ENCODE data around the gene IRF2.

Gene IRF2

GRCh38 chr4:184370711-184371389, 103.5 kb downstream of the IRF2 start:
- Mint-ChIP-seq H3K27me3 (no peaks in the 10 kb centered on the region), H3K9me3 (no peaks in the 10 kb centered on the region), H3K4me1 (peaks cover 14% of the 10 kb centered on the region), H3K4me3 (no peak overlapping the region), H3K36me3 (peaks cover 1% of the 10 kb centered on the region), H3K27ac (no peak overlapping the region)
- no peak for DNase-seq
- CTCF ChIA-PET: interaction anchor here (0.6 to 1.5 kb wide), 2 partner anchors 11 kb away, joined by 3 to 4 read pairs; no protein-coding TSS in a partner anchor

DNA sequence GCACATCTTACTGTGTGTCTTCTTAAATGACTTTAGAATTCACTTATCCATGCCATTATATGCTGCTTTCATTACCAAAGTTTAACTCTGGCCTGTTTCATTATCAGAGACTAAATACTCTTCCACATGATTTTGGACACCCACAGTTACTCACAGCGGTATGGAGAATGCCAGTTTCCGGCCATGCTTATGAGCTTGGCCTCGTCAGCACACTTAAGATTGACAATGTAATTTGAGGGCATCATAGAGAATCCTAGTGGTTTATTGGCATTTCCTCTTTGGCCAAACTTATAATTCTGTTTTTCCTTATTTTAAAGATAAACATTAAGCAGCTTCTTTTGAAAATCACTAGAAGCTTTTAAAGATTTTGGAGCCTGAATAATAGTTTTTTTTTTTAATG, 104.5 kb downstream of the IRF2 start:
- H3K9me3 Mint-ChIP-seq: no peaks in the 10 kb centered on the region
- no peak for DNase-seq
- H3K4me3 Mint-ChIP-seq: no peak overlapping the region
- H3K27ac Mint-ChIP-seq: no peak overlapping the region
- H3K4me1 Mint-ChIP-seq: peaks cover 14% of the 10 kb centered on the region
- peaks cover 1% of the 10 kb centered on the region for H3K36me3 Mint-ChIP-seq
- H3K27me3 Mint-ChIP-seq: no peaks in the 10 kb centered on the region
- CTCF ChIA-PET: interaction anchor here (1.5 kb wide), 1 partner anchor 12 kb away, joined by 3 read pairs; no protein-coding TSS in a partner anchor

DNA sequence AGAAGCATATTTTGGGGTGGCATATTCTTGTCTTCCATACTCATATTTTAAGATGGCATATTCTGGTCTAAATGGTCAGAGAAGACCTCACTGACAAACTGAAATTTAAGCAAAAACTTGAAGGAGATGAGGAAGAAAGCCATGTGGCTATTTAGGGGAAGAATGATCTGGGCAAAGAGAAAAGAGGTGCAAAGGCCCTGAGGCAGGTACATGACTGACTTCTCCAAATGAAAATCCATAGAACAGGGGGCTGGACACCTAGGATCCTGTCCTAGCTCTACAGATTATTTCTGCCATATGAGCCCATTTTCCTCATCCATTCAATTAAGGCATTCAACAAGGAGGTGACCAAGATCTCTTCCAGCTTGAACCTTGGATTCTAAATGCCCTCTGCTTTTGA, 105.6 kb downstream of the IRF2 start:
- Mint-ChIP-seq H3K4me3 (no peak overlapping the region), H3K36me3 (peaks cover 1% of the 10 kb centered on the region), H3K27ac (no peak overlapping the region), H3K27me3 (no peaks in the 10 kb centered on the region), H3K9me3 (no peaks in the 10 kb centered on the region), H3K4me1 (peaks cover 9% of the 10 kb centered on the region)
- CTCF ChIA-PET: no interaction called here
- no peak for DNase-seq

GRCh38 chr4:184368290-184368689, 106.1 kb downstream of the IRF2 start:
- H3K4me3 Mint-ChIP-seq: no peak overlapping the region
- peaks cover 5% of the 10 kb centered on the region for H3K4me1 Mint-ChIP-seq
- DNase-seq: no peak
- H3K27ac Mint-ChIP-seq: no peak overlapping the region
- CTCF ChIA-PET: no interaction called here
- H3K9me3 Mint-ChIP-seq: no peaks in the 10 kb centered on the region
- H3K27me3 Mint-ChIP-seq: no peaks in the 10 kb centered on the region
- H3K36me3 Mint-ChIP-seq: peaks cover 1% of the 10 kb centered on the region

GRCh38 chr4:184364100-184364921, 110.0 kb downstream of the IRF2 start:
- Mint-ChIP-seq H3K4me1 (peaks cover 5% of the 10 kb centered on the region), H3K4me3 (no peak overlapping the region), H3K27me3 (no peaks in the 10 kb centered on the region), H3K36me3 (peaks cover 1% of the 10 kb centered on the region), H3K27ac (no peak overlapping the region), H3K9me3 (no peaks in the 10 kb centered on the region)
- DNase-seq: no peak
- CTCF ChIA-PET: no interaction called here

DNA sequence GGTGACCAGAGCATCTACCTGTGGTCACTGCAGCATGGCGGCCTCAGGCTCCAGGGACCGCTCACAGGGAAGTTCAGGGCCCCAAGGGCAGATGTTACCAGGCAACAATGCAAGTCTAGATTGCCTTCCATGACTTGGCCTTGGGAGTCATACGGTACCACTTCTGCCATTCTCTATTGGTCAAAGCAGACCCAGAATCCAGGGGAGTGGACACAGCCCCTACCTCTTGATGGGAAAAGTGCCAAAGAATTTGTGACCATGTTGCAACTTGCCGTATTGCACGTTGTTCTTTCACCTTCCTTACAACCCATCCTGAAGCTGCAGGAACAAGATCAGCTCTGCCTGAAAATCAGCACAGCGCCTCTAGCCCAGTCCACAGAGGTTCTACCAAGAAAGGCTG, 111.1 kb downstream of the IRF2 start:
- no peak for DNase-seq
- no peak overlapping the region for H3K27ac Mint-ChIP-seq
- peaks cover 1% of the 10 kb centered on the region for H3K36me3 Mint-ChIP-seq
- CTCF ChIA-PET: no interaction called here
- H3K4me1 Mint-ChIP-seq: peaks cover 2% of the 10 kb centered on the region
- H3K4me3 Mint-ChIP-seq: no peak overlapping the region
- H3K27me3 Mint-ChIP-seq: no peaks in the 10 kb centered on the region
- H3K9me3 Mint-ChIP-seq: no peaks in the 10 kb centered on the region

DNA sequence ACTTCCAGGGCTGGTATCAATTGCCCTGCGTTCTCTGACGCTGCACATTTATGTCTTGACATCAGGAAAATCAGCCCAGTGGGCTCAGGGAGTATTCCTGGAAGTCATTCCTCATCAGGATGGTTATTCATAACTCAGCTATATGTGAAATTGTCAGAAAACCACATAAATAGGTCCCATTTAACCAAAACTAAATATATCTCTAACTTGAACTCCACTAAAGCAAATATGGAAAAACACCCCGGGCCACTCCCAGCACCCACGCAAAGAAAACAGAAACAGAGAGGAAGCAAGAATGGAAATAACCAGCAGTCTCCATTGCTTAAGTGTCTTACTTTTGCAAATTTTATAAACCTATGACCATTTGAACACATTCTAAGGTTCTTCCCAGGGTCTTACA, 112.0 kb downstream of the IRF2 start:
- Mint-ChIP-seq H3K27me3 (no peaks in the 10 kb centered on the region), H3K36me3 (peaks cover 1% of the 10 kb centered on the region), H3K9me3 (peaks cover 4% of the 10 kb centered on the region), H3K4me3 (no peak overlapping the region), H3K27ac (no peak overlapping the region), H3K4me1 (no peaks in the 10 kb centered on the region)
- no peak for DNase-seq
- CTCF ChIA-PET: no interaction called here

GRCh38 chr4:184361443-184361842, 112.9 kb downstream of the IRF2 start:
- Mint-ChIP-seq H3K4me3 (no peak overlapping the region), H3K27me3 (no peaks in the 10 kb centered on the region), H3K36me3 (no peaks in the 10 kb centered on the region), H3K9me3 (peaks cover 4% of the 10 kb centered on the region), H3K27ac (no peak overlapping the region), H3K4me1 (no peaks in the 10 kb centered on the region)
- CTCF ChIA-PET: no interaction called here
- DNase-seq: no peak

DNA sequence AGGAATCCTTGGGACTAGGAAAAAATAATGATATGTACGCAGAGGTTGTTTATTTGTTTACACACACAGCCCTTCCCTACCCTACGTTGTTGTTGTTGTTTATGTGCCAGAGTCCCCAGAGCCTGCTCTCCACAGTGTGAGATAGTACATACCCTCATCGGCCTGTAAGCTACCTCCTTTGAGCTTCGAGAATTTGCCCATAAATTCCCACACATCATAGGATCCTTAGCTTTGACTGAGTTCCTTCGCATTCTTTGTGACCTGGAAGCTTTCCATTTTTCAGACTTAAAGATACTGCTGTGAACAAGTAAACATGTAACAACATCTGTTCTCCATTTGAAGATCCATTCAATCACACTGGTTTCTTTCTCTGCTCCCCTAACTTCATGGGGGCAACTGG, 114.5 kb downstream of the IRF2 start:
- Mint-ChIP-seq H3K36me3 (no peaks in the 10 kb centered on the region), H3K4me3 (no peak overlapping the region), H3K27me3 (no peaks in the 10 kb centered on the region), H3K27ac (no peak overlapping the region), H3K4me1 (peaks cover 7% of the 10 kb centered on the region), H3K9me3 (peaks cover 4% of the 10 kb centered on the region)
- DNase-seq: no peak
- CTCF ChIA-PET: interaction anchor here (0.7 to 1.7 kb wide), 2 partner anchors 11 to 22 kb away, joined by 4 to 5 read pairs; no protein-coding TSS in a partner anchor

- no peaks in the 10 kb centered on the region for H3K27me3 Mint-ChIP-seq
- no peak overlapping the region for H3K27ac Mint-ChIP-seq
- peaks cover 11% of the 10 kb centered on the region for H3K4me1 Mint-ChIP-seq
- no peak for DNase-seq
- CTCF ChIA-PET: interaction anchor here (1.1 kb wide), 1 partner anchor 66 kb away, joined by 4 read pairs; no protein-coding TSS in a partner anchor
- H3K9me3 Mint-ChIP-seq: peaks cover 4% of the 10 kb centered on the region
- H3K4me3 Mint-ChIP-seq: no peak overlapping the region
- no peaks in the 10 kb centered on the region for H3K36me3 Mint-ChIP-seq
Observed at GRCh38 chr4:184358521-184359232, 115.7 kb downstream of the IRF2 start.

DNA sequence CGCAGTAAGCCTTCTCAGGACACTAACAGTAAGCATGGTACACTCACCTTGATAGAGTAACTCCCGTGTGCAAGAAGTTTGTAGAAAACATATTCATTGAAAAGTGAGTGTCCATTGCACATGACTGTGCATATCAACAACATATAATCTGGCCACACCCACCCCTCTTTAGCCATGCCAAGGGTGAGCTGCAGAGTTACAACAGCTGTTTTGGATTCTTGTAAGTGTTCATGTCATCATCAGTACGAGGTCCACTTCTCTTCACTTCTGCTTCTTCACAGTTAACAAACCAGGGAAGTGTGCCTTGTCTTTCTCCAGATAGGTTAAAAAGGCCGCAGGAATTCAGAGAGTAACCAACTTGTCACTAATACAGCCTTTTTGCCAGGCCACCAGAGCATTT, 116.6 kb downstream of the IRF2 start:
- no peak for DNase-seq
- Mint-ChIP-seq H3K4me1 (peaks cover 11% of the 10 kb centered on the region), H3K27ac (no peak overlapping the region), H3K4me3 (no peak overlapping the region), H3K36me3 (no peaks in the 10 kb centered on the region), H3K9me3 (peaks cover 4% of the 10 kb centered on the region), H3K27me3 (no peaks in the 10 kb centered on the region)
- CTCF ChIA-PET: interaction anchor here (1.0 to 1.6 kb wide), 3 partner anchors 27 to 65 kb away, joined by 3 to 4 read pairs (median 4); no protein-coding TSS in a partner anchor

DNA sequence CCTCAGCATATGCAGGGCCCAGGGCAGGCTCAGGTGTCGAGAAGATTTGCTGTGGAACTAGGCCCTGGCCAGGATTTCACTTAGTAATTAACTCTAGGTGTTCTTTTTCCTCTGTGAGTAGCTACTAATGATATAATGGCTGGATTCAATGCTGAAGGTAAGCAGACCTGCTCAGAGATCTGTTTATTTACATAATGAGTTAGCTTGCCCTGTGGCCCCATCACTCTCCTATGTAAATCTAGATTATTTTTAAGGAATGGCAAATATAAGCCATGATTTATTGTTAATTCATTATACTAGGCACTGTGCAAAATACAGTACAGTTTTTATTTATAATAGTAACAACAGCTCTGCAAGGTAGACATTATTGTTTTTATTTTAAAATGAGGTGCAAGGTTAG, 117.2 kb downstream of the IRF2 start:
- CTCF ChIA-PET: interaction anchor here (1.0 to 1.6 kb wide), 3 partner anchors 26 to 89 kb away, joined by 3 to 4 read pairs (median 3); no protein-coding TSS in a partner anchor
- no peak overlapping the region for H3K27ac Mint-ChIP-seq
- no peaks in the 10 kb centered on the region for H3K36me3 Mint-ChIP-seq
- H3K4me1 Mint-ChIP-seq: peaks cover 11% of the 10 kb centered on the region
- peaks cover 4% of the 10 kb centered on the region for H3K9me3 Mint-ChIP-seq
- no peak overlapping the region for H3K4me3 Mint-ChIP-seq
- H3K27me3 Mint-ChIP-seq: no peaks in the 10 kb centered on the region
- no peak for DNase-seq

- Mint-ChIP-seq H3K27ac (no peak overlapping the region), H3K4me3 (no peak overlapping the region), H3K27me3 (no peaks in the 10 kb centered on the region), H3K36me3 (no peaks in the 10 kb centered on the region), H3K9me3 (peaks cover 4% of the 10 kb centered on the region), H3K4me1 (peaks cover 11% of the 10 kb centered on the region)
- CTCF ChIA-PET: interaction anchor here (1.5 to 1.6 kb wide), 2 partner anchors 49 to 88 kb away, joined by 3 to 4 read pairs; no protein-coding TSS in a partner anchor
- no peak for DNase-seq
Observed at GRCh38 chr4:184356366-184356765, 118.0 kb downstream of the IRF2 start.

DNA sequence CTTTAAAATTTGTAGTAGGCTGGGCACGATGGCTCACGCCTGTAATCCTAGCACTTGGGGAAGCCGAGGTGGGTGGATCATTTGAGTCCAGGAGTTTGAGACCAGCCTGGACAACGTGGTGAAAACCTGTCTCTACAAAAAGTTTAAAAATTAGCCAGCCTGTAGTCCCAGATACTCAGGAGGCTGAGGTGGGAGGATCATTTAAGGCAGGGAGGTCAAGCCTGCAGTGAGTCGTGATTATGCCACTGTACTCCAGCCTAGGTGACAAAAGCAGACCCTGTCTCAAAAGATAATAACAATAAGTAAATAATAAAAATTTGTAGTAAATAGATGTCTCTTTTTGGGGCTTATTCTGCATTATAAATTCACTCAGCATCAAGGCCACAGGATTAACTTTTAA, 118.5 kb downstream of the IRF2 start:
- H3K36me3 Mint-ChIP-seq: no peaks in the 10 kb centered on the region
- no peak for DNase-seq
- H3K9me3 Mint-ChIP-seq: peaks cover 7% of the 10 kb centered on the region
- H3K27ac Mint-ChIP-seq: no peak overlapping the region
- no peak overlapping the region for H3K4me3 Mint-ChIP-seq
- H3K27me3 Mint-ChIP-seq: no peaks in the 10 kb centered on the region
- CTCF ChIA-PET: interaction anchor here (1.5 to 1.6 kb wide), 2 partner anchors 49 to 88 kb away, joined by 3 to 4 read pairs; no protein-coding TSS in a partner anchor
- peaks cover 11% of the 10 kb centered on the region for H3K4me1 Mint-ChIP-seq

Measured in activated naive CD4-positive, alpha-beta T cell treated with anti-CD3 and anti-CD28 coated beads, Interleukin-2, amount 10 ng/mL, durations not matched to agents 7 days and 5 days (primary cell).